ENCODE results near the gene MYOG. TPM values are rescaled to one million over a fixed set of nuclear protein-coding genes. Genes with fewer than 3 reads are reported as not detected.

The MYOG gene
- total RNA-seq, 1 donor from 2014 or later, result not detected

Other genes starting within 250 kb of the MYOG start
- gene RABIF, start 196.9 kb downstream of the MYOG start, total RNA-seq, result 9.4 and 14.3 TPM in 2 replicates
- 18.1 and 22.0 TPM in 2 replicates for gene KLHL12, start 158.8 kb downstream of the MYOG start, total RNA-seq
- 62.1 and 141 TPM in 2 replicates for gene ADIPOR1, start 127.7 kb downstream of the MYOG start, total RNA-seq
- 24.8 and 55.2 TPM in 2 replicates for gene CYB5R1, start 118.8 kb downstream of the MYOG start, total RNA-seq
- 62.3 and 70.0 TPM in 2 replicates for gene TMEM183A, start 78.6 kb downstream of the MYOG start, total RNA-seq
- gene PPFIA4, start 59.5 kb downstream of the MYOG start, total RNA-seq, result under 0.01 TPM in 2 replicates
- gene ADORA1, start 41.7 kb upstream of the MYOG start, total RNA-seq, result not detected in 2 replicates
- not detected in 2 replicates for gene MYBPH, start 89.8 kb upstream of the MYOG start, total RNA-seq
- not detected in 2 replicates for gene CHI3L1, start 100.7 kb upstream of the MYOG start, total RNA-seq
- gene CHIT1, start 143.7 kb upstream of the MYOG start, total RNA-seq, result not detected in 2 replicates
- 22.4 TPM in 2 replicates for gene BTG2, start 219.5 kb upstream of the MYOG start, total RNA-seq

Measured in lung microvascular endothelial cell (primary cell).